GM11168 (cell line): ENCODE data around the gene MYO6.

Experiments
- in situ Hi-C: fragments of 300-500 bp; cut with MboI; formaldehyde crosslinking; loops from one replicate; pipeline ENCODE4 v1.12.0; 2022; ENCODE audit warnings: low sequenced_read_pairs; ENCODE audit not compliant: unreplicated experiment

MYO6 gene

DNA sequence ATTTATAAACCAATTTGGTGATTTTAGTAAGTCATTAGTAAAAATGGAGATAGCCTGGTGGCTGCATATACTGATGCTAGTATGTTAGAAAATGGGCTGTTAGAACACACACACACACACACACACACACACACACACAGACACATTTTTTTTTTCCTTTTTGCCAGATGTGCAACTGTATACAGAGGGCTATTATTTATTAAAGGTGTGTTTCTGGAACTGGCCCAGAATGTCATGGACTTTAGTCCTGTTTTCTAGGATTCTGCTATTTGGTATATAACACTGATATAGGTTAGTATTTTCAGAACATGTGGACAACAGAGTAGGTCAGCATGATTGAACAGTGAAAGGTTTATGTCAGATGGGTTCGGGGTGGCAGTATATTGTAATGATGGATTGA lies 12.4 kb downstream of the MYO6 start:
- in situ Hi-C loops: no loop called here

DNA sequence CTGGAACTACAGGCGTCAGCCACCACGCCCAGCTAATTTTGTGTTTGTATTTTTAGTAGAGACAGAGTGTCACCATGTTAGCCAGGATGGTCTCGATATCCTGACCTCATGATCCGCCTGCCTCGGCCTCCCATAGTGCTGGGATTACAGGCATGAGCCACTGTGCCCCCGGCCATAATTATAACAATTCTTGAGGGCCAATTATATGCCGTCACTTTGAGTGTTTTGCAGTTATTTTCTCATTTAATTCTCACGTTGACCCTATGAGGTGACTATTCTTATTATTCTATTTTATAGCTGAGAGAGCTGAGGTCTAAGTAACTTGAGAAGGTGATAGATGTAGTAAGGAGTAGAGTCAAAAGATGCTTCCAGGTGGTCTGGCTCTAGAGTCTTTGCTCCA lies 13.0 kb downstream of the MYO6 start:
- in situ Hi-C loops: no loop called here

DNA sequence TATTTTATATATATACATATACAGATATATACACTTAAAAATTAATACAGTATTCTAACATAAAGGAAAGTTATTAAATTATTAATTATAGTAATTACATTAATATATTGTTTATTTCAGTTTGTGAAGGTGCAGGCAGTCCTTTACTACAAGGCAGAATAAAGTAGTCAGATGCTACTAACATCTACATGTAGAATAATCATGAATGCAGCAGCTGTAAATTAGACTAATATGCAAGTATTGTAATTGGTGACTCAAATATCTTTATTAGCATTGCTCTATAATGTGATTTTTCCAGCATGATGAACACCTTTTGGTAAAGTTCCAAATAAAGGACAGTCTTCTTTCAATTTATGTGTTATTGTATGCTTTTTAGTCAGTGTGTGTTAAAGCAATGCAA lies 17.3 kb downstream of the MYO6 start:
- in situ Hi-C loops: no loop called here

DNA sequence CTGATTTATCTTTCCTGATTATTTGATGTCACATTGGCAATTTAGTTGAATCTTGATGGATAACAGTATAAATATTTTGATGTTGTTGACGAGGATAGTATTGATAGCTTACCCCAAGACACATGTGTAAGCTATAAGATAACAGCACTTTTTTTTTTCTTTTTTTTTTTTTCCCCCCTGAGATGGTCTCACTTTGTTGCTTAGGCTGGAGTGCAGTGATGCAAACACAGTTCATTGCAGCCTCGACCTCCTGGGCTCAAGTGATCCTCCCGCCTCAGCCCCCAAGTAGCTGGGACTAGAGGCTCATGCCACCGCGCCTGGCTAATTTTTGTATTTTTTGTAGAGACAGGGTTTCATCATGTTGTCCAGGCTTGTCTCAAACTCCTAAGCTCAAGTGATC lies 21.8 kb downstream of the MYO6 start:
- in situ Hi-C loops: no loop called here

DNA sequence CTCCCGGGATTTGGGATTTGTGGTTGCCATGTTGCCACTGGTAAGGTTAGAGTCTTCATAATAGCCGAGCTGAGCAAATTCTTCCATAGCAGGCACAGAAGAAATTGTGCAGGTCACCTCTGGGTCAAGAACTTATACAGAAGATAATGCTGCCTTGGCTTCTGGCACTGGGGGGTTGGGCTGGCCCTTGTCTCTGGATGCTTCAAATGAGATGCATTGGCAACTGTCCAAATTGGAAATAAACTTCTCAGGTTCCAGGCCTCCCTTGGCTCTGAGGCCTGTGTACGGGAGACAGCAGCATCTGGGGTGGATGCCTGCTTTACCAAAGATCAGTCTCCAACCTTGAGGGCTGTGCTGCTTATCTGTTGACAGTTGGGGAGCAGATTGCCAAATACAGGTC lies 26.2 kb downstream of the MYO6 start:
- in situ Hi-C loops: no loop called here

DNA sequence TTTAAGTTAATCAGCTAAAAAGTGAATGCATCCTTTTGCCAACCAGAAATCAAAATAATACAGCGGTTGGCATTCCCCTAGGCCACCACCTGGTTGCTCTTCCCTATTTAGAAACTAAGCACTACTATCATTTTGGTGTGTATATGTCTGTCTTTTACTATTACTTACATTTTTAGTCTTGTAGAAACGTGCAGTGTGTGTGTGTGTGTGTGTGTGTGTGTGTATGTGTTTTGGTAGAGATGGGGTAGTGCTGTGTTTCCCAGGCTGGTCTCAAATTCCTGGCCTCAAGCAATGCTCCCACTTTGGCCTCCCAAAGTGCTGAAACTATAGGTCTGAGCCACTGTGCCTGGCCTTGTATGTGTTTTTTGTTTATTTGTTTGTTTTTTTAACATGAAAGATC lies 27.4 kb downstream of the MYO6 start:
- in situ Hi-C loops: no loop called here

DNA sequence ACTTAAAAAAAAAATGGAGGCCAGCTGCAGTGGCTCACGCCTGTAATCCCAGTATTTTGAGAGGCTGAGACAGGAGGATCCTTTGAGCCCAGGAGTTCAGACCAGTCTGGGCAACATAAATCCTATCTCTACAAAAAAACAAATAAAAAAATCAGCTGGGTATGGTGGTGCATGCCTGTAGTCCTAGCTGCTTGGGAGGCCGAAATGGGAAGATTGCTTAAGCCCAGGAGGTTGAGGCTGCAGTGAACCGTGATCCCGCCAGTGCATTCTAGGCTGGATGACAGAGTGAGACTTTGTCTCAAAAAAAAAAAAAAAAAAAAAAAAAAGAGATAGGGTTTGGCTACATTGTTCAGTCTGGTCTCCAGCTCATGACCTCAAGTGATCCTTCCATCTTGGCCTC lies 29.7 kb downstream of the MYO6 start:
- in situ Hi-C loops: no loop called here

DNA sequence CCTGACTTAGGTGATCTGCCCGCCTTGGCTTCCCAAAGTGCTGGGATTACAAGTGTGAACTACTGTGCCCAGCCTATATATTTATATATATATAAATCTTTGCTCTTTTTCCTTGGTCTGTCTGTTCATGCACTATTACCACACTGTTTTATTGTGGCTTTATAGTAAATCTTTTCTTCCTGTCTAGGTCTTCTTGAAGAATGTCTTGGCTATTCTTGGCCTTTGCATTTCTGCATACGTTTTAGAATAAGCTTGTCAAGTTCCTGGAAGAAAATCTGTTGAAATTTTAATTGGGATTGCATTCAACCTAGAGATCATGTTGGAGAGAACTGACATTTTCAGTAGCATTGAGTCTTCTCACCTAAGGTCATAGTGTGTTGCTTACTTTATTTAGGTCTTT lies 37.1 kb downstream of the MYO6 start:
- in situ Hi-C loops: no loop called here

DNA sequence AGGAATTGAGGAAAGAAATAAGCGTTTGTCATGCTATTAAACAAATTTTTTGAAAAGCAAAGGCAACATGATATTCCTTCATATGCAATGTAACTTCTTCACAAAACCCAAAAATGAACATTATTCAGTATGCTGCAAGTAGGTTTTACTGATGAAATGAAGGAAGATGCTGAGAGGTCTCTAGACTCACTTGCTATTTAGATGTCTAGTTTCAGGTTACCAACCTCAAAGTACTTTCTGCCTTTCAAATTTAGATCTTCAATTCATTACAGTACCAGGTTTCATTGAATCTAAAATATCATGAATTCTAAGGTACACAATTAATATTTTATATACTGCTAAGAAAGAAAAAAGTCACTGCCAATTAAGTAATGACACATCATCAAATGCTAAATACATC lies 39.9 kb downstream of the MYO6 start:
- in situ Hi-C loops: no loop called here

DNA sequence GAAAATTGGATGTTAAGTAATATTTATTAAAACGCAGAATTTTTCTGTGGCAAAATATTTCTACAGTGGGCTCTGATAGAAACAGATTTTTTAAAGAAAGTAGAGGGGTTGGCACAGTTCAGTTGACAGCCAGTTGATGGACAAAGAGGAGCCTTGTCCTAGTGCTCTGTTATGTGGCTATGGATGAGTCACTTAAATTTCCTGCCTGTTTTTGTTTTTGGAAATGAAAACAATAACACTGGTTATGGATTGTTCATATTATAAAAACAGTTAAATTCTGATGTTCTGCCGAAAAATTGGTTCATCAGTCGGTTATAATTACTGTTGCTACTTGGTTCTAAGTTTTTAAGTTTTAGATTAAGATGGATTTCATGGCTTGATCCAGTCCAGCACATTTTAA lies 42.8 kb downstream of the MYO6 start:
- in situ Hi-C loops: no loop called here

DNA sequence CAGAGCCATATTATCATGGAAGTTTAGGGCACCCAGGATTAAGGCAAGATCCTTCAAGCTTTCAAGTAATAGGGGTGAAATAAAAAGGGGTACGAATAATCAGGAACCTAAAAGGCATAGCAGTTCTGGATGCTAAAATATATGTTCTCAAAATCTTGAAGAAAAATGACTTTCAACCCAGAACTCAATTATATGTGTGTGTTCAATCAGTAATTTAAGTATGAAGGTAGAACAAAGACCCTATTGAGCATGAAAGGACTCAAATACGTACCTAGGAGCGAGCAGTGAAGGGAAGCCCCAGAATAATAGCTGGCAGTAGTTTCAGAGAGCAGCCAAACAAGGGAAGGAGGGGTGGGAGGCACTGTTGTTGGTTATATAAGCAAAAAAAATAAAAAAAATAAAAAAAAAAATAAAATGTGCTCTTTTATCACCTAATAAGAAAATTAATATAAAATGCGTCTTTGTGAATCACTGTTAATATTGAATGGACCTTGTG lies 45.4 kb downstream of the MYO6 start:
- in situ Hi-C loops: no loop called here

DNA sequence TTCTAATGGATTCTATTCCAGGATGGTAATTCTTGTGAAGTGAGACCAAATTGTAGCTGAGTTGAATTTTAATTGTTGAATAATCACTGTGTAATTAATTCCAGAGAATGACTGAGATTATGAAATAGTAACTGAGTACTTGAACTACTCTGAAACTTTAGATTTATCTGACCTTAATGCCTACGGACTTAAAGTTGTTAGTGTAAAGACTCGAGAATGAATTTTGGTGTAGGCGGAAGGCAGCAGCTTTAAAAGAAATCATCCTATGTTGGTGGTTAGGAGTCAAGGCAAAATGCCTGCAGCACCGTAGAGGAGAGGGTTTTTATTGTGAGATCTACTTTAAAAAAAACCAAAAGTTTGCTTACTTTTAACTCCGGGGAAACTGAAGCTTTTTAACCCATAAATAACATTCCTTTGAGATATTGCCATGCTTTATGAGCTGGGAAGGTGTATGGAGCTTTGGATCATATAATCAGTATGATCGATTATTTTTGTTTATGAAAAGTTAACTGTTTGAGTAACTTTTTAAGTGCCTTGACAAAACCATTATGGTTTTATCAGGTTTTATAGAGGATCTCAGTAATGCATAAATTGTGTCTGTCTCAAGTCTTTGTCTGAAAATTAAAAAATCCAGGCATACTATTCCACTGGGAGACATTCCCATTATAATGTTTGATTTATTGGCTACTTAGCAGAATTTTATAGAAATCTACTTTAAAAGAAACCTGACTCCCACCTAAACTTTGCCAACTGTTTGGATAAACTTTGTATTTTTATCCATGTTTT lies 46.1 kb downstream of the MYO6 start:
- in situ Hi-C loops: no loop called here

DNA sequence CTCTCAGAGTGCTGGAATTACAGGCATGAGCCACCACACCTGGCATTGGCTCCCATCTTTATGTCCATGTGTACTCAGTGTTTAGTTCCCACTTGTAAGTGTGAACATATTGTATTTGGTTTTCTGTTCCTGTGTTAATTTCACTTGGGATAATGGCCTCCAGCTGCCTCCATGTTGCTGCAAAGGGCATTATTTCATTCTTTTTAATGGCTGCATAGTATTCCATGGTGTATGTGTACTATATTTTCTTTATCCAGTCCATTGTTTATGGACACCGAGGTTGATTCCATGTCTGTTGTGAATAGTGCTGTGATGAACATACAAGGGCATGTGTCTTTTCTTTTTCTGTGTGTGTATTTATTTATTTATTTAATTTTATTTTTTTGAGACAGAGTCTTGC lies 47.7 kb downstream of the MYO6 start:
- in situ Hi-C loops: no loop called here

DNA sequence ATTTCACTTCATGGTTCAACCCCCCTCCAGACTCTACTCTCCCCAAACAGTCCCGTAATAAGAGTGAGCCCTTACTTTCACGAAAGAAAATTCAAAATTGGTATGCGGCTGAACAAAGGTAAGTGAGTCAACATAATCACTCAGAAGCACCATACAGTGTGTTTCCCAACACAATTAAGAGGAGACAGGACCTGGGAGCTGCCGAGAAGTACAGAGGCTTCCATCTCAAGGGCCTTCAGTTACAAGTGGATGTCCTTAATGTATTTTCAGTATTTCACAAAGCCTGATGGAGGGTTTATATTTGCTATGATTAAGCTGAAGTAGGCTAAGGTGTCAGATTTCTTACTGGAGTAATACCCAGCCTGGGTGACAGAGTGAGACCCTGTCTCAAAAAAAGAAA lies 51.1 kb downstream of the MYO6 start:
- in situ Hi-C loops: no loop called here

DNA sequence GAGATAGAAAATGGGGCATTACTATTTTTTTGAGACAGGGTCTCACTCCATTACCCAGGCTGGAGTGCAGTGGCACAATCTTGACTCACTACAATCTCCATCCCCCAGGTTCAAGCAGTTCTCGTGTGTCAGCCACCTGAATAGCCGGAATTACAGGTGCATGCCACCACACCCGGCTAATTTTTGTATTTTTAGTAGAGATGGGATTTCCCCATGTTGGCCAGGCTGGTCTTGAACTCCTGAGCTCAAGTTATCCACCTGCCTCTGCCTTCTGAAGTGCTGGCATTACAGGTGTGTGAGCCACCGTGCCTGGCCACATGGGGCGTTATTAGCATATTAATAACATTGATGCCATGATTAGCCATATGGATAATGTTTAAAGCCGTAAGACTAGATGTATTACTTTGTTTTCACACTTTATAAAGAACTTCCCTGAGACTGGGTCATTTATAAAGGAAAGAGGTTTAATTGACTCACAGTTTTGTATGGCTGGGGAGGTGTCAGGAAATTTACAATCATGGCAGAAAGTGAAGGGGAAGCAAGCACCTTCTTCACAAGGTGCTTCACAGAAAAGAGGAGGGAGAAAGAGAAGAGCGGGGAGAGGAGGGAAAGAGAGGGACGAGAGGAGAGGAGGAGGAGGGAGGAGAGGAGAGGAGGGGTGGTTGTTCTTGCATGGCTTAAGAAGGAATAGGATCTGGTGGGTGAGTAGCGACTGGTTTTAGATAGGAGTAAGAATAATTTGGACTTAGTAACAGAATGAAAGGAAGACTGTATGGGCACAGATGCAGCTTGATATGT lies 51.9 kb downstream of the MYO6 start:
- in situ Hi-C loops: no loop called here

DNA sequence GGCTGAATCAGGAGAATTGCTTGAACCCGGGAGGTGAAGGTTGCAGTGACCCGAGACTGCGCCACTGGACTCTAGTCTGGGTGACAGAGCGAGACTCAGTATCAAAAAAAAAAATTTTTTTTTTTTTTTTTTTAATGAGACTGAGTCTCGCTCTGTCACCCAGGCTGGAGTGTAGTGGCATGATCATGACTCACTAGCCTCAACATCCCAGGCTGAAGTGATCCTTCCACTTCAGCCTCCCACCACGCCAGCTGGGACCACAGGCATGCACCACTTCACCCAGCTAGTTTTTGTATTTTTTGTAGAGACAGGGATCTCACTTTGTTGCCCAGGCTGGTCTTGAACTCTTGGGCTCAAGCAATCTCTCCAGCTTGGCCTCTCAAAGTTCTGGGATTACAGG lies 53.3 kb downstream of the MYO6 start:
- in situ Hi-C loops: no loop called here

DNA sequence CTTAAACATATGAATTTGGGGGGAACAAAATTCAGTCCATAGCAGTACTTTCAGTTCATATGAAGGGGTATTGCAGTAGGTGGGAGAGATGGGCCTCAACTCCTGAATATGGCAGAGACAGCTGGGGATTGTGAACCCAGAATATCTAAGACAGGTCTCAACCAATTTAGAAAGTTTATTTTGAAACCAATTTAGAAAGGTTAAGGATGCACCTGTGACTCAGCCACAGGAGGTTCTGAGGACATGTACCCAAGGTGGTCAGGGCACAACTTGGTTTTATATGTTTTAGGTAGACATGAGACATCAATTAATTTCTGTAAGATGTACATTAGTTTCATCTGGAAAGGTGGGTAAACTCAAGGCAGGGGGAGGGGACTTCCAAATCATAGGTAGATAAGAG lies 59.5 kb downstream of the MYO6 start:
- in situ Hi-C loops: no loop called here

DNA sequence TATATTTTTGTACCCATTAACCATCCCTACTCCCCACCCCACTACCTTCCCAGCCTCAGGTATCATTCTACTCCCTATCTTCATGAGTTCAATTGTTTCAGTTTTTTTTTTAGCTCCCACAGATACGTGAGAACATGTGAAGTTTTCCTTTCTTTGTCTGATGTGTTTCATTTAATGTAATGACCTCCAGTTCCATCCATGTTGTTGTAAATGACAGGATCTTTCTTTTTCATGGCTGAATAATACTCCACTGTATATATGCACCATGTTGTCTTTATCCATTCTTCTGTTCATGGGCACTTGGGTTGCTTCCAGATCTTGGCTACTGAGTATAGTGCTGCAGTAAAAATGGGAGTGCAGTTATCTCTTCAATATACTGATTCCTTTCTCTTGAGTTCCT lies 63.5 kb downstream of the MYO6 start:
- in situ Hi-C loops: no loop called here

DNA sequence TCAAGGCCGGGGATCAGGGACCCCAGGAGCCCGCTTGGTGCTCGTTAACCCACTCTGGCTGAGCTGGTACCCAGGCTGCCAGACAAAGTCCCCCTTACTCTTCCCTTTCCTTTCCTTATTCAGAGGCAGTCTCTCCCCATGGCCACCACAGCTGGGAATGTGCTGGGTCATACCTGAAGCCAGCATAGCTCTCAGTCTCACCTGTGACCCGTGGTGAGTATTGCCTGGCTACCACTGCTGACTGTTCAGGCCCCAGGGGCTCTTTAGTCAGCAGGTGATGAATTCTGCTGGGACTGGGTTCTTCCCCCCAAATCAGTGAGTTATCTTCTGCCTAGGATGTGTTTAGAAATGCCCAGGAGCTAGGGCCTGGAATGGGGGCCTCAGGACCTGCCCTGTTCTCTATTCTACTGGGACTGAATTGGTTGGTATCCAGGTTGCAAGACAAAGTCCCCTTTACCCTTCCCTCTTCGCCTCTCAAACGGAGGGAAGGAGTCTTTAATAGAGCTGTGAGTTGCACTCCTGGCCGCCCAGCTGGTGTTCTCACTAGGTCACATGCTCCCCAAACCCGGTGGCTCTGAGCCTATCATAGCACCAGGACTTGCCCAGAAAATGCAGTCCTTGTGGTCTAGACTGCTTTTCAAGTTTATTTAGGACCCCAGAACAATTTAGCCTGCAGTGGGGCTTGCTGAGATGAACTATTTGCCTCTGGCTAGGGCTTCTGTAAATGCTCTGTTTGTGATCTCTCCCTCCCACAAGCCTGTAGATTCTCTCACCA lies 64.6 kb downstream of the MYO6 start:
- in situ Hi-C loops: no loop called here

DNA sequence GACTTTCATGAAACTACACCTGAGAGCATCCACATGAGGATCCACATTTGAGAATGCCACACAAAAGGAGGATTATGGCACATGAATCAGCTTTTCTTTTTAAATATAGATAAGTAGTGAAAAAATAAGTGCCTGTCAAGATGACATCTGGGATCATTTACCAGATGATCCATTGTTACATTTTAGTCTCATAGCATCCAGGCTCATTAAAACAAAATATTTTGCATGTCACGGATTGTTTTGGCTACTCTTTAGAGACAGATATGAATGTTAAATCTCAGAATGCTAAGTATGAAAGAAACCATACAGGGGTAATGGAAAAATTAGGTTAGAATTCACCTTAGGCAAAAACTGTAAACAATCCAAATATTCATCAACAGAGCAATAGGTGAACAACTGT lies 66.7 kb downstream of the MYO6 start:
- in situ Hi-C loops: no loop called here
